T-helper 2 cell treated with Interferon-gamma antibody and Interleukin-4, amounts not matched to agents 5 μg/mL and 100 μg/mL, for 36 hours (primary cell): ENCODE results near the gene ARID3C.

Source experiments
- DNase-seq: peaks from one replicate; pipeline ENCODE4 v3.0.0; 2021; ENCODE audit warnings: low spot score
- H3K27ac Mint-ChIP-seq: one replicate; pipeline ENCODE4 v1.8.0; 2021; ENCODE audit warnings: mild to moderate bottlenecking, mixed read lengths
- H3K27me3 Mint-ChIP-seq: one replicate; pipeline ENCODE4 v1.8.0; 2021; ENCODE audit warnings: low read depth, mixed read lengths
- H3K36me3 Mint-ChIP-seq: one replicate; pipeline ENCODE4 v1.8.0; 2021; ENCODE audit warnings: low read depth, mixed read lengths
- H3K4me1 Mint-ChIP-seq: one replicate; pipeline ENCODE4 v1.8.0; 2021; ENCODE audit warnings: low read depth, mixed read lengths
- H3K4me3 Mint-ChIP-seq: one replicate; pipeline ENCODE4 v1.8.0; 2022; ENCODE audit warnings: mild to moderate bottlenecking, moderate library complexity, mixed read lengths
- H3K9me3 Mint-ChIP-seq: one replicate; pipeline ENCODE4 v1.8.0; 2021; ENCODE audit warnings: mixed read lengths

Gene ARID3C

GRCh38 chr9:34658461-34658860 lies 29.6 kb upstream of the ARID3C start:
- Mint-ChIP-seq H3K36me3 (peaks cover 25% of the 10 kb centered on the region), H3K27ac (no peak overlapping the region), H3K4me3 (no peak overlapping the region), H3K27me3 (no peaks in the 10 kb centered on the region), H3K9me3 (no peaks in the 10 kb centered on the region), H3K4me1 (peaks cover 19% of the 10 kb centered on the region)
- no peak for DNase-seq

DNA sequence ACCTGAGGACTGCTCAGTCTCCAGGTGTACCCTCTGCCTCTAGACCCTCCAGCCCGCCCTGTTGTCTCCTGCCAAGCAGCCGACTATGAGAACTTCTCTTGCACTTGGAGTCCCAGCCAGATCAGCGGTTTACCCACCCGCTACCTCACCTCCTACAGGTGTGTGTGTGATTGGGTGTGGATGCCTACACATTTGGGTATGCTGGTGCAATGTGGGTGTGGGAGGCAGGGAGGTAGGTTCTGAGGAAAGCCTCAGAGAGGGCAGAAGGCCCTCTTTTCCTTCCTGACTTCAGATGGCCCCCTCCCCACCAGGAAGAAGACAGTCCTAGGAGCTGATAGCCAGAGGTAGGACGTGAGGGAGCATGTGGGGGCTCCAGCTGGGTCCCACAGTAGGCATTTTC lies 28.1 kb upstream of the ARID3C start:
- Mint-ChIP-seq H3K36me3 (peaks cover 14% of the 10 kb centered on the region), H3K27me3 (no peaks in the 10 kb centered on the region), H3K27ac (no peak overlapping the region), H3K4me3 (no peak overlapping the region), H3K4me1 (peaks cover 15% of the 10 kb centered on the region), H3K9me3 (no peaks in the 10 kb centered on the region)
- DNase-seq = no peak

GRCh38 chr9:34655394-34655793 lies 26.5 kb upstream of the ARID3C start:
- DNase-seq = no peak
- no peaks in the 10 kb centered on the region for H3K27me3 Mint-ChIP-seq
- H3K9me3 Mint-ChIP-seq = no peaks in the 10 kb centered on the region
- H3K4me1 Mint-ChIP-seq = peaks cover 11% of the 10 kb centered on the region
- H3K4me3 Mint-ChIP-seq = no peak overlapping the region
- peaks cover 7% of the 10 kb centered on the region for H3K36me3 Mint-ChIP-seq
- H3K27ac Mint-ChIP-seq = peak overlapping the region; percentile 2

GRCh38 chr9:34654323-34655051 lies 25.6 kb upstream of the ARID3C start:
- Mint-ChIP-seq H3K27me3 (no peaks in the 10 kb centered on the region), H3K4me1 (peaks cover 11% of the 10 kb centered on the region), H3K9me3 (no peaks in the 10 kb centered on the region), H3K36me3 (peaks cover 15% of the 10 kb centered on the region), H3K4me3 (no peak overlapping the region), H3K27ac (no peak overlapping the region)
- DNase-seq = no peak

DNA sequence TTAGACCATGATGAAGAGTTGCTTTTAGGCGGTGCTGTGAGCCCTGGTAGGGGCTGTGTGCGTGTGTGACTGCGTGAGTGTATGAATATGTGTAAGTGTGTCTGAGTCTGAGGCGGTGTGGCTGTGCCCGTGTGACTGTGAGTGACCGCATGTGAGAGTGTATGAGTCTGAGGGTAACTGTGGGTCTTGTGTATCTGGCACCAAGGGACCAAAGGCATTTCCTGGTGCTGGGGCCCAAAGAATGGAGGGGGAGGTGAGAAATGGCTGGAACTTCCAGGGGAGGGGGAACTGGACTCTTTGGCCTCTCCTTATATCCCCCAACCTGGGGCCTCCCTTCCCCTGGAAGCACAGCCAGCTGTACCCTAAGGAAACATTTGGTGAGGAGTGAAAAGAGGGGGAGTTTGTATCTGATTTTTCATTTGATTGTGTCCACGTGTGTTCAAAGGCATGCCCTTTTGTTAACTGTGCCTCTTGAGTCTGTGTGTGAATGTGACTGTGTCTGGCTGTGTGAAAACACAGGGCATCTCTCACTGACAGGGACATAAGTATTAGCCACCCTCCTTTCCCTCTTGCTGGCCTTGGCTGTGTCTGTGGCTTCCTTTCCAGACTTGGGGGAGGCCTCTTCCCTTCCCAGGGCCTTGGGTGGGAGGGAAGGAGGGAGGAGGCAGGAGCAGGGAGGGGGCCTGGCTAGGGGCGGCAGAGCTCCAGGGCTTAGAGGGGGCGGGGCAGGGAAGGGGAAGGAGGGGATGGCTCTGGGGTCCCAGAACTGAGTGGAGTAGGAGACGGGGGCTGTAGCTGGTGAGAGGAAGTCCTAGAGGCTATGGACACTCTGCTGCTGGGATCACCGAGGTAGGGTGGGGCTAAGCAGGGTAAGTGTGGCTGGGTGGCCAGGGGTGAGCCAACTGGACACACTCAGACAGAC lies 24.5 kb upstream of the ARID3C start:
- H3K27me3 Mint-ChIP-seq = no peaks in the 10 kb centered on the region
- H3K4me3 Mint-ChIP-seq = no peak overlapping the region
- peaks cover 24% of the 10 kb centered on the region for H3K36me3 Mint-ChIP-seq
- no peaks in the 10 kb centered on the region for H3K9me3 Mint-ChIP-seq
- peaks cover 18% of the 10 kb centered on the region for H3K4me1 Mint-ChIP-seq
- no peak overlapping the region for H3K27ac Mint-ChIP-seq
- no peak for DNase-seq

GRCh38 chr9:34652602-34653000 lies 23.7 kb upstream of the ARID3C start:
- Mint-ChIP-seq H3K27me3 (no peaks in the 10 kb centered on the region), H3K36me3 (peaks cover 32% of the 10 kb centered on the region), H3K4me3 (no peak overlapping the region), H3K27ac (peak overlapping the region; percentile 62), H3K4me1 (peaks cover 26% of the 10 kb centered on the region), H3K9me3 (no peaks in the 10 kb centered on the region)
- no peak for DNase-seq

DNA sequence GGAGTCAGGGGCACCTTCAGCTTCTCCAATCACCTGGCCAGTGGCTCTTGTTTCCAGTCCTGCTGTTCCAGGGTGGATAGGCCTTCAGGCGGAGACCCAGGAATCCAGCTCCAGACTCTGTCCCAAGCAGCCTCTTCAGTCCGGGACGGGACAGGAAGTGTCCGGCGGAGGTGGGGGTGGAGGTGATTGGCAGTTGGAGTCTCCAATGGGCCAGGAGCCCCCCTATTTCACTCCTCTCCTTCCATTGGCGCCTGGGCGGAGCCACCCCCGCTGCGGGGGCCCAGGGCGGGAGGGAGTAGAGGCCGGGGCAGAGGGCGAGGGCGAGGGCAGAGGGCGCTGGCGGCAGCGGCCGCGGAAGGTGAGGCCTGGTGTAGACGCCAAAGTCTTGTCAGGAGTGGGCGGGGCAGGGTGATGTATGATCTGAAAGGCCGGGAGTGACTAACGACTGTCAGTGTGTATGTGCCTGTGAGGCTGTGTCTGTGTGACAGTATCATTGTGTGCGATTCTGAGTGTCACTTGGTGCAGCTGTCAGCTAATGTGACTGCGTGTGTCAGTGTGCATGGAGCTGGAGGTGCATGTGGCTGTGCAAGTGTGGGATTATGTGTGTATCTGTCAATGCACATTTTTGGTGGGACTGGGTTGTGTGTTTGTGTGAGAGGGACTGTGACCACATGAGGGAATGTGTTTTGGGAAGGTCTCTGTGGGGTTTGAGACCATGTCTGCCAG lies 23.2 kb upstream of the ARID3C start, which contains the start of gene IL11RA:
TSS of gene IL11RA (plus strand) at position 310 of the 726 bp plus-strand sequence. CDS start 3,033 bp downstream, outside the sequence.
- Mint-ChIP-seq H3K27ac (peak within 1 kb of the TSS; percentile 62), H3K4me3 (peak within 1 kb of the TSS; percentile 3), H3K36me3 (peaks cover 37% of the 10 kb centered on the region), H3K4me1 (peaks cover 29% of the 10 kb centered on the region), H3K9me3 (no peaks in the 10 kb centered on the region), H3K27me3 (no peaks in the 10 kb centered on the region)
- DNase-seq = peak; percentile 56

DNA sequence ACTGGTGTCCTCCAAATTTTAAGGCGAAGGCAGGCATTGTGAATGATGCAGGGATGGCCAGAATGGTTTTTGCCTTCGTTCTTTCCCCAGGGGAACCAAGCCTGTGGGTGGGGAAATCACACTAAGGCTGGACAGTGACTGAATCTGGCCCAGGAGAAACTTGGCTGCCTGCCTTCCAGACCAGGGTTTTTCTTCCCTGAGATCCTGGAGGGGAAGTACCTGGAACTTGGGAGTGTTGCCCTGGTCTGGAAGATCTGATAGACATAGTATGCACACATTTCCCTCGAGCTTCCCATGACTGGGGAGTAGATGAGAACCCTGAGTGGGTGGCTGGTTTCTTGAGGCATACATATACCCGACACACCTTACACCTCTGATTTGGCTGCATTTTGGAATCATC lies 22.5 kb upstream of the ARID3C start:
- DNase-seq = no peak
- Mint-ChIP-seq H3K27ac (no peak overlapping the region), H3K4me3 (no peak overlapping the region), H3K9me3 (no peaks in the 10 kb centered on the region), H3K4me1 (peaks cover 31% of the 10 kb centered on the region), H3K27me3 (no peaks in the 10 kb centered on the region), H3K36me3 (peaks cover 39% of the 10 kb centered on the region)

GRCh38 chr9:34650816-34651215 lies 21.9 kb upstream of the ARID3C start:
- no peaks in the 10 kb centered on the region for H3K27me3 Mint-ChIP-seq
- H3K36me3 Mint-ChIP-seq = peaks cover 38% of the 10 kb centered on the region
- H3K4me1 Mint-ChIP-seq = peaks cover 34% of the 10 kb centered on the region
- no peak for DNase-seq
- H3K4me3 Mint-ChIP-seq = no peak overlapping the region
- H3K9me3 Mint-ChIP-seq = no peaks in the 10 kb centered on the region
- no peak overlapping the region for H3K27ac Mint-ChIP-seq

DNA sequence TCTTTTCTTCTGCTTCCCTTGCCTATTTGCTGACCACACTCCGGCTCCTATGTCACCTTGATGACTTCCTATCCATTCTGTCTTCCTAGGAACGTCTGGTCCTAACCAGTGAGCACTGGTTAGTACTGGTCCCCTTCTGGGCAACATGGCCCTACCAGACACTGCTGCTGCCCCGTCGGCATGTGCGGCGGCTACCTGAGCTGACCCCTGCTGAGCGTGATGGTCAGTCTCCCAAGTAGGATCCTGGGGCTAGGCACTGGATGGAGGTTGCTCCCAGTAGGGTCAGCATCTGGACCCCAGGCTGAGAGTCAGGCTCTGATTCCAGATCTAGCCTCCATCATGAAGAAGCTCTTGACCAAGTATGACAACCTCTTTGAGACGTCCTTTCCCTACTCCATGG lies 19.8 kb upstream of the ARID3C start:
- no peak for DNase-seq
- H3K9me3 Mint-ChIP-seq = no peaks in the 10 kb centered on the region

DNA sequence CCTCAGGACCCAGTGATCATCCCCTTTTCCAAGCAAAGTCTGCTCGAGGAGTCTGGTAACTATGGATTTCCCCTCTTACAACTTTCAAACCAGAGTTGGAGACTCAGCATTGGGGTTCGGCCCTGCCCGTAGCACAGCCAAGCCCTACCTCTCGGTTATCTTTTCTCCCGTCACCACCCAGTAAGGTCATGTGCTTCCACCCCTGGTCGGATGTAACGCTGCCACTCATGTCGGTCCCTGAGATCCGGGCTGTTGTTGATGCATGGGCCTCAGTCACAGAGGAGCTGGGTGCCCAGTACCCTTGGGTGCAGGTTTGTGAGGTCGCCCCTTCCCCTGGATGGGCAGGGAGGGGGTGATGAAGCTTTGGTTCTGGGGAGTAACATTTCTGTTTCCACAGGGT lies 18.8 kb upstream of the ARID3C start:
- H3K27me3 Mint-ChIP-seq = no peaks in the 10 kb centered on the region
- peak overlapping the region; percentile 83 for H3K27ac Mint-ChIP-seq
- no peaks in the 10 kb centered on the region for H3K9me3 Mint-ChIP-seq
- H3K36me3 Mint-ChIP-seq = peaks cover 38% of the 10 kb centered on the region
- H3K4me3 Mint-ChIP-seq = peak overlapping the region; percentile 94
- DNase-seq = no peak
- peaks cover 28% of the 10 kb centered on the region for H3K4me1 Mint-ChIP-seq

More for the DNA sequence above, 19.8 kb upstream of the ARID3C start:
- peaks cover 38% of the 10 kb centered on the region for H3K36me3 Mint-ChIP-seq
- peak overlapping the region; percentile 94 for H3K4me3 Mint-ChIP-seq
- peaks cover 34% of the 10 kb centered on the region for H3K4me1 Mint-ChIP-seq
- H3K27ac Mint-ChIP-seq = no peak overlapping the region
- H3K27me3 Mint-ChIP-seq = no peaks in the 10 kb centered on the region

DNA sequence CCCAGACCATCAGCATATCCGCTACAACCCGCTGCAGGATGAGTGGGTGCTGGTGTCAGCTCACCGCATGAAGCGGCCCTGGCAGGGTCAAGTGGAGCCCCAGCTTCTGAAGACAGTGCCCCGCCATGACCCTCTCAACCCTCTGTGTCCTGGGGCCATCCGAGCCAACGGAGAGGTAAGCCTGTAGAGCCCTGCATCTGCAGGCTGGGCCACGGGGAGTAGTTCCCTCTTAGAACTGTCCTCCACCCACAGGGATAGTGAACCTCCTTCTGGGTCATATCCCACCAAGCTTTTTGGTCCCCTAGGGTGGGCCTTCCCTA lies 18.2 kb upstream of the ARID3C start:
- no peaks in the 10 kb centered on the region for H3K9me3 Mint-ChIP-seq
- peak overlapping the region; percentile 94 for H3K4me3 Mint-ChIP-seq
- H3K4me1 Mint-ChIP-seq = peaks cover 23% of the 10 kb centered on the region
- H3K36me3 Mint-ChIP-seq = peaks cover 38% of the 10 kb centered on the region
- H3K27ac Mint-ChIP-seq = peak overlapping the region; percentile 83
- no peak for DNase-seq
- H3K27me3 Mint-ChIP-seq = no peaks in the 10 kb centered on the region

DNA sequence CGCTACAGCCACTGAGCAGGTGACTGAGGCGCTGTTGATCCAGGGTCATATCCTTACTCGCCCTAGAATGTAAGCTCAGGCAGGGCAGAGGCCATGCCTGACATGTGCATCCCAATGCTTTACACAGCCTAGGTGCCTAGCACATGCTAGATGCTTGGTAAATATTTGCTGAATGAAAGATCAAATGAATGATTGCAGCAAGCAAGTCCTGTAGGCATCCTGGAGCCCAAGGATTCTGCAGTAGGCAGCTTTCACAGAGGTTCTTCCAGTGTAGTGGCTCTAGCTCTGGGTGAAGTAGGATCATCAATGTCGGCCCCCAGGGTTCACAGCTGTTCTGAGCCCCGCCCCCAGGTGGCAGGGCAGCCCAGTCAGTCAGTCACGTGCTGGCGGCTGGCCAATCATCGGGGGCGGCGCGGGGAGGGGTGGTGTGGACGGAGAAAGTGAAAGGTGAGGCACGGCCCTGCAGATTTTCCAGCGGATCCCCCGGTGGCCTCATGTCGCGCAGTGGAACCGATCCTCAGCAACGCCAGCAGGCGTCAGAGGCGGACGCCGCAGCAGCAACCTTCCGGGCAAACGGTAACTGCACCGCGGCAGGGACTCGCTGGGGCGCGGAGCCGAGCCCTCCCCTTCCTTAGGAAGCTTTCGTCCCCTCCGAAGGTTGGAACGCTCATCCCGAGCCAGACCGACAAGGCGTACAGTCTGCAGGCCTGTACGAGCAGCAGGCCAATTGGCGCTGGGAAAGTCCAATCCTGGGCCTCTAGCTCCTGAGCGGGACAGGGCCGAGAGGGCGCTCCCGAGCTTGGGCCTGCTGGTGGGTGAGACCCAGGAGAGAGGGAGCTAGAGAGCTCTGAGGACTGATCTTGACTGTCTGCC lies 17.6 kb upstream of the ARID3C start, which contains the start of gene GALT:
TSS of gene GALT (plus strand) at position 465 of the 873 bp plus-strand sequence. CDS start at position 495, 30 bp downstream.
- peak; percentile 95 for DNase-seq
- Mint-ChIP-seq H3K4me3 (peak within 1 kb of the TSS; percentile 94), H3K27ac (peak within 1 kb of the TSS; percentile 83), H3K36me3 (peaks cover 38% of the 10 kb centered on the region), H3K9me3 (no peaks in the 10 kb centered on the region), H3K27me3 (no peaks in the 10 kb centered on the region), H3K4me1 (peaks cover 23% of the 10 kb centered on the region)
